Caco-2 (cell line): ENCODE data around the gene RAPGEF3. TPM values are rescaled to one million over a fixed set of nuclear protein-coding genes. Genes with fewer than 3 reads are reported as not detected.

ENCODE experiments used
- BruUV-seq: library from RNA; stranded (reverse); fragments of 400-500 nt; replicated peaks from 2 replicates; lab custom pipeline; 2021; lab: Mats Ljungman, UMichigan
- CTCF ChIA-PET: fragments of 300-600 bp; sonication (Branson Sonifier 250); formaldehyde crosslinking; loops from one replicate; lab custom pipeline; 2022; ENCODE audit warnings: antibody characterized with exemption; lab: Charles Lee
- POLR2A ChIA-PET: fragments of 300-600 bp; sonication (Branson Sonifier 250); formaldehyde crosslinking; loops from one replicate; lab custom pipeline; 2022; ENCODE audit warnings: antibody characterized with exemption; lab: Charles Lee
- DNase-seq, 2 experiments: peaks; one replicate each; pipeline versions ENCODE4 v3.0.0 to v3.0.0-alpha.2; 2020 to 2022
- H3K27me3 ChIP-seq: replicated peaks from 2 replicates; pipeline ENCODE4 v1.6.0; 2011; ENCODE audit warnings: low read length; ENCODE audit not compliant: control insufficient read depth, insufficient read depth
- H3K36me3 ChIP-seq: 2 replicates; pipeline ENCODE4 v1.5.1; 2011; ENCODE audit warnings: low read length; ENCODE audit not compliant: control insufficient read depth, insufficient read depth
- H3K4me1 ChIP-seq: fragments of 250-450 bp; sonication (Bioruptor Pico); 2 replicates; pipeline ENCODE4 v1.5.1; 2020; ENCODE audit warnings: mild to moderate bottlenecking
- H3K4me3 ChIP-seq: 2 replicates; pipeline ENCODE4 v1.5.1; 2011; ENCODE audit warnings: low read depth, mild to moderate bottlenecking, control low read depth, low read length
- H3K9me3 ChIP-seq: fragments of 250-450 bp; sonication (Bioruptor Pico); 2 replicates; pipeline ENCODE4 v1.5.1; 2020; ENCODE audit warnings: mild to moderate bottlenecking, moderate library complexity
- H3K27ac Mint-ChIP-seq: one replicate; pipeline ENCODE4 v1.8.0; 2022; ENCODE audit warnings: mixed read lengths; ENCODE audit not compliant: unreplicated experiment
- H3K27me3 Mint-ChIP-seq: one replicate; pipeline ENCODE4 v1.8.0; 2022; ENCODE audit warnings: mixed read lengths; ENCODE audit not compliant: insufficient read depth, unreplicated experiment
- H3K36me3 Mint-ChIP-seq: one replicate; pipeline ENCODE4 v1.8.0; 2022; ENCODE audit warnings: mild to moderate bottlenecking, mixed read lengths; ENCODE audit not compliant: insufficient read depth, unreplicated experiment
- H3K4me1 Mint-ChIP-seq: one replicate; pipeline ENCODE4 v1.8.0; 2022; ENCODE audit warnings: low read depth, mixed read lengths; ENCODE audit not compliant: unreplicated experiment
- H3K4me3 Mint-ChIP-seq: one replicate; pipeline ENCODE4 v1.8.0; 2022; ENCODE audit warnings: mild to moderate bottlenecking, moderate library complexity, mixed read lengths; ENCODE audit not compliant: unreplicated experiment
- H3K9me3 Mint-ChIP-seq: one replicate; pipeline ENCODE4 v1.8.0; 2022; ENCODE audit warnings: mixed read lengths; ENCODE audit not compliant: unreplicated experiment
- CTCF ChIP-seq, 2 experiments: fragments of 200-600 bp in 1 of 2; IDR thresholded peaks; 1 replicate in 1 of 2; 2 replicates in 1 of 2; pipeline versions ENCODE4 v1.5.1 to v1.8.0; 2011 to 2022; ENCODE audit warnings: antibody characterized with exemption in 1 of 2, control low read depth in 1 of 2, inconsistent platforms in 1 of 2, low read depth in 1 of 2, low read length in 1 of 2, mild to moderate bottlenecking in 1 of 2, moderate library complexity in 1 of 2; ENCODE audit not compliant: insufficient read depth in 1 of 2, severe bottlenecking in 1 of 2, unreplicated experiment in 1 of 2
- intact Hi-C: fragments of 100-400 bp; cut with micrococcal nuclease; formaldehyde crosslinking; loops from one replicate; pipeline ENCODE4 v1.10.0; 2022; ENCODE audit not compliant: unreplicated experiment
- total RNA-seq: library from RNA; stranded (reverse); gene quantifications from 2 replicates; pipeline ENCODE4 v1.2.3, GENCODE V29; 2022

Gene RAPGEF3
- total RNA-seq, 1 experiment from 2014 or later, result 1.2 TPM

DNA sequence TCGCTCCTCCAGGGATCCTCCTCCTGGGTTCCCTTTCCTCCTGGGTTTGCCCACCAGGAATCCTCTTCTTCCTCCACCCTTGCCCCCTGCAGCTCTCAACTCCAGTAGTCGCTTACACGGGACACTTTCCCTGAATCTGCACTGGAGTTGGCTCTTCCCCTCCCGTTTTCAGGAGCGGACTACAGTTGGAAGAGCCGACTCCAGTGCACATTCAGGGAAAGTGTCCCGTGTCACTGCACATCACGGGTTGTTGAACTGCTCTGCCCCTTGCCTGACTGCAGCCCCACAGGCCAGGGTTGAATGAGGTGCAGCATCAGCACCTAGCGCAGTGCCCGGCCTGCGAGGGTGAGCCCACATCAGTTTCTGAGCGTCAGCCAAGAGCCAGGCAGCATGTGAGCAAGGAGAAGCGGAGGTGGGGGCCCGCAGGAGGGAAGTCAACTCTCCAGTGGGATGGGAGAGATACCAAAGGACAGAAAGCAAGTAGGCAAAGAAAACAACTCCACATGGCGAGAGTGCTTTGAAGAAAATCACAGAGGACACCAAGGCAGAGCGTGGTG, 13.1 kb downstream of the RAPGEF3 start:
- H3K27me3 ChIP-seq, result no peaks in the 10 kb centered on the region
- POLR2A ChIA-PET, result no interaction called here
- Mint-ChIP-seq H3K36me3 (no peaks in the 10 kb centered on the region), H3K4me3 (no peak overlapping the region), H3K27me3 (no peaks in the 10 kb centered on the region), H3K4me1 (peaks cover 18% of the 10 kb centered on the region), H3K27ac (no peak overlapping the region), H3K9me3 (no peaks in the 10 kb centered on the region)
- H3K4me3 ChIP-seq, result no peak overlapping the region
- TF ChIP-seq CTCF (IDR thresholded peaks at IDR 0.05; ENCODE audit: insufficient read depth in 1 of 2, low read depth in 1 of 2, low read length in 1 of 2, severe bottlenecking in 1 of 2, unreplicated experiment in 1 of 2), result no peak
- H3K4me1 ChIP-seq, result peaks cover 5% of the 10 kb centered on the region; the same call in 1 of the 2 replicates
- intact Hi-C loops, result no loop called here
- CTCF ChIA-PET, result interaction anchor here (3.2 to 6.1 kb wide), 4 partner anchors 13 to 39 kb away, joined by 14 to 171 read pairs (median 105); partner anchors contain the start of genes RAPGEF3, RPAP3 and SLC48A1
- no TSS peak for BruUV-seq
- no peak for DNase-seq
- H3K9me3 ChIP-seq, result no peaks in the 10 kb centered on the region
- H3K36me3 ChIP-seq, result no peaks in the 10 kb centered on the region

DNA sequence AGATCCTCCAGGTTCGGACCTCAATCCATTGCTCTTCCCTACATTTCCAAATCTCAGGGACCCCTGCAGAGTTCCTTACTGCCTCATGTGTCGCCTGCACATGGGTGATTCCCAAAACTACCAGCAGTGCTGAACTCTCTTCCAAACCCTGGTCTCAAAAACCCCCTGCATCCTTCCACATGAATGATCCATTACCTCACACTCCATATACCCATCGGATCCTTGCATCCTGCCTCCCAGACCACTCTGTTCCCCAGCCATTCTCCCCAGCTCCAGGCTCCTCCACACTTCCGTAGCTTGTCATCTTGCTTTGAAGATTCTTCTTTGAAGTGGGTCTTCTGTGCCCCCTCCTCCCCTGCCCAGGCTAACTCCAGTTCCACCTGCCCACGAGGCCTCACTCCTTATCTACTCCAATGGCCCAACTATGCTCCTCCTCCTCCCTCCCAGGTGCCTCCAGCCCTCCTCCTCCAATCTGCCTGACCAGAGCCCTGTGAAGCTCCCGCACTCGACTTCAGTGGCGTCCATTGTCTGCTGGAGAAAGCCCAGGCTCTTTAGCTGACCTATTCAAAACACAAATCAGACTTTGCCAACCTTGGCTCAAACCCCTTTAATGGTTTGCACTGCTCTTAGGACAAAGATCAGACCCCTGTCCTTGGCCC, 13.8 kb downstream of the RAPGEF3 start:
- peaks cover 18% of the 10 kb centered on the region for H3K4me1 Mint-ChIP-seq
- no peaks in the 10 kb centered on the region for H3K36me3 Mint-ChIP-seq
- no peak overlapping the region for H3K4me3 ChIP-seq
- no peaks in the 10 kb centered on the region for H3K9me3 Mint-ChIP-seq
- BruUV-seq, result no TSS peak
- DNase-seq, result no peak
- H3K4me3 Mint-ChIP-seq, result no peak overlapping the region
- H3K36me3 ChIP-seq, result no peaks in the 10 kb centered on the region
- no peaks in the 10 kb centered on the region for H3K9me3 ChIP-seq
- CTCF ChIA-PET, result interaction anchor here (1.0 to 6.1 kb wide), 9 partner anchors 12 to 438 kb away, joined by 3 to 171 read pairs (median 14); partner anchors contain the start of genes RAPGEF3, RPAP3, SLC48A1 and VDR
- H3K27me3 Mint-ChIP-seq, result no peaks in the 10 kb centered on the region
- intact Hi-C loops, result loop anchor here (1.0 kb wide), 5 partner anchors 14 to 93 kb away; no protein-coding TSS in a partner anchor
- H3K4me1 ChIP-seq, result peaks cover 5% of the 10 kb centered on the region; the same call in 1 of the 2 replicates
- no peak overlapping the region for H3K27ac Mint-ChIP-seq
- POLR2A ChIA-PET, result no interaction called here
- no peak for TF ChIP-seq CTCF (IDR thresholded peaks at IDR 0.05; ENCODE audit: insufficient read depth in 1 of 2, low read depth in 1 of 2, low read length in 1 of 2, severe bottlenecking in 1 of 2, unreplicated experiment in 1 of 2)
- no peaks in the 10 kb centered on the region for H3K27me3 ChIP-seq

DNA sequence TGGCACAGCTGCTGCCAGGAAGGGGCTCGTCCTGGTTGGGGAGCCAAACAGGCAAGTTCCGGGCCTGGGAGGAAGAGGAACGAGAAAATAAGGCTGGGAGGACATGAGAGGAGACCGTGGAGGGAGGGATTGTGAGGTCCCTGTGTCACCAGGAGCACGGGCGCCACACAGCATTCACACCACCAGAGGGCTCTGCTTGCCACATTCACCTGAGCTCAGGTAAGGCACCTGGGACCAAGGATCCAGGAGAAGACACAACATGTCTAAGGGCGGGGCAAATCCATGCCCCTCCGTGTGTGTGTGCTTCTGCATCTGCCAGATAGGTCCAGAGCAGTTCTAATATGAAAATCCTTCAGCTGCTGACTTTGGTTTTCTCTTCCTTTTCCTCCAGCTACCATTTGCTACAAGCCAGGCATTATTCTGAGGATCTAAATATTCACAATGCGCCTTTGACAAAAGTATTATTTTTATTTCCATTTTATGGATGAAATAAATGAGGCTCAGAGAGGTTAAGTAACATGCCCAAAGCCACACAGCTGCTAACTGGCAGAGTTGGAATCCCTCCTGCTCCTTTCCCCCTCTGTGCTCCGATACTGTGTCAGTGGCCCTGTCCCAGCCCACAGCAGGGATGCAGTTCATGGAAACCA, 14.6 kb downstream of the RAPGEF3 start:
- POLR2A ChIA-PET, result interaction anchor here (0.5 to 1.0 kb wide), 2 partner anchors 13 to 14 kb away, joined by 3 read pairs; no protein-coding TSS in a partner anchor

More for the DNA sequence above, 14.6 kb downstream of the RAPGEF3 start:
- CTCF ChIA-PET, result interaction anchor here (0.6 to 6.1 kb wide), 18 partner anchors 11 to 439 kb away, joined by 3 to 171 read pairs (median 6); partner anchors contain the start of genes RAPGEF3, RPAP3, SLC48A1 and VDR
- H3K36me3 ChIP-seq, result no peaks in the 10 kb centered on the region
- peak; percentile 92 to 98 for TF ChIP-seq CTCF (IDR thresholded peaks at IDR 0.05; ENCODE audit: insufficient read depth in 1 of 2, low read depth in 1 of 2, low read length in 1 of 2, severe bottlenecking in 1 of 2, unreplicated experiment in 1 of 2)
- no peaks in the 10 kb centered on the region for H3K9me3 Mint-ChIP-seq
- H3K4me3 ChIP-seq, result no peak overlapping the region
- no peaks in the 10 kb centered on the region for H3K9me3 ChIP-seq
- H3K36me3 Mint-ChIP-seq, result no peaks in the 10 kb centered on the region
- no TSS peak for BruUV-seq
- no peaks in the 10 kb centered on the region for H3K27me3 ChIP-seq
- peak; percentile 91 to 93 for DNase-seq
- H3K4me3 Mint-ChIP-seq, result peak overlapping the region; percentile 63
- H3K4me1 ChIP-seq, result peaks cover 5% of the 10 kb centered on the region; the same call in 1 of the 2 replicates
- no peaks in the 10 kb centered on the region for H3K27me3 Mint-ChIP-seq
- H3K27ac Mint-ChIP-seq, result no peak overlapping the region
- H3K4me1 Mint-ChIP-seq, result peaks cover 18% of the 10 kb centered on the region
- intact Hi-C loops, result loop anchor here (1.0 kb wide), 5 partner anchors 15 to 94 kb away; no protein-coding TSS in a partner anchor
